ENCODE measurements around the gene KCNAB1.
"Not testable (repeated sequence)": the region's sequence is repeated elsewhere in the genome, so short reads cannot be mapped to it uniquely, and the experiment has no call there.

KCNAB1 gene

GRCh38 chr3:156180077-156180476, 59.7 kb downstream of the KCNAB1 start:
- H3K9me3 ChIP-seq (ENCODE audit: insufficient read depth, low read depth, low read length): no peaks in the 10 kb centered on the region
- no peaks in the 10 kb centered on the region for H3K4me1 ChIP-seq (ENCODE audit: insufficient read depth, low read length)

GRCh38 chr3:156181509-156181908, 61.1 kb downstream of the KCNAB1 start:
- H3K27ac ChIP-seq (ENCODE audit: low read depth, low read length): no peak overlapping the region
- H3K4me3 ChIP-seq (ENCODE audit: low read length): no peak overlapping the region
- H3K9me3 ChIP-seq (ENCODE audit: insufficient read depth, low read depth, low read length): no peaks in the 10 kb centered on the region
- H3K36me3 ChIP-seq (ENCODE audit: insufficient read depth, low read length): no peaks in the 10 kb centered on the region
- no peaks in the 10 kb centered on the region for H3K27me3 ChIP-seq (ENCODE audit: insufficient read depth, low read length)
- WGBS: 80% methylated on average over 2 of the region's 2 CpGs
- no peaks in the 10 kb centered on the region for H3K4me1 ChIP-seq (ENCODE audit: insufficient read depth, low read length)
- H3K9ac ChIP-seq (ENCODE audit: low read depth, low read length): no peak overlapping the region

More at GRCh38 chr3:156180077-156180476, 59.7 kb downstream of the KCNAB1 start:
- H3K4me3 ChIP-seq (ENCODE audit: low read length): no peak overlapping the region
- H3K9ac ChIP-seq (ENCODE audit: low read depth, low read length): no peak overlapping the region
- H3K27ac ChIP-seq (ENCODE audit: low read depth, low read length): no peak overlapping the region
- H3K27me3 ChIP-seq (ENCODE audit: insufficient read depth, low read length): no peaks in the 10 kb centered on the region
- no peaks in the 10 kb centered on the region for H3K36me3 ChIP-seq (ENCODE audit: insufficient read depth, low read length)

- no peaks in the 10 kb centered on the region for H3K36me3 ChIP-seq (ENCODE audit: insufficient read depth, low read length)
Measured at GRCh38 chr3:156183396-156183795, 63.0 kb downstream of the KCNAB1 start.

GRCh38 chr3:156184156-156184555, 63.8 kb downstream of the KCNAB1 start:
- Histone ChIP-seq H3K27ac (ENCODE audit: low read depth, low read length) (no peak overlapping the region), H3K27me3 (ENCODE audit: insufficient read depth, low read length) (no peaks in the 10 kb centered on the region), H3K4me1 (ENCODE audit: insufficient read depth, low read length) (no peaks in the 10 kb centered on the region), H3K9me3 (ENCODE audit: insufficient read depth, low read depth, low read length) (no peaks in the 10 kb centered on the region), H3K4me3 (ENCODE audit: low read length) (no peak overlapping the region), H3K36me3 (ENCODE audit: insufficient read depth, low read length) (no peaks in the 10 kb centered on the region), H3K9ac (ENCODE audit: low read depth, low read length) (no peak overlapping the region)
- 100% methylated on average over 1 of the region's 1 CpG for whole genome bisulfite sequencing

More at GRCh38 chr3:156183396-156183795, 63.0 kb downstream of the KCNAB1 start:
- Histone ChIP-seq H3K4me3 (ENCODE audit: low read length) (no peak overlapping the region), H3K9me3 (ENCODE audit: insufficient read depth, low read depth, low read length) (no peaks in the 10 kb centered on the region), H3K9ac (ENCODE audit: low read depth, low read length) (no peak overlapping the region), H3K27ac (ENCODE audit: low read depth, low read length) (no peak overlapping the region), H3K4me1 (ENCODE audit: insufficient read depth, low read length) (no peaks in the 10 kb centered on the region), H3K27me3 (ENCODE audit: insufficient read depth, low read length) (no peaks in the 10 kb centered on the region)
- 72% methylated on average over 1 of the region's 1 CpG for WGBS

- 94% methylated on average over 2 of the region's 2 CpGs for WGBS
- Histone ChIP-seq H3K27ac (ENCODE audit: low read depth, low read length) (no peak overlapping the region), H3K36me3 (ENCODE audit: insufficient read depth, low read length) (no peaks in the 10 kb centered on the region), H3K4me1 (ENCODE audit: insufficient read depth, low read length) (no peaks in the 10 kb centered on the region), H3K9me3 (ENCODE audit: insufficient read depth, low read depth, low read length) (no peaks in the 10 kb centered on the region), H3K27me3 (ENCODE audit: insufficient read depth, low read length) (no peaks in the 10 kb centered on the region), H3K4me3 (ENCODE audit: low read length) (no peak overlapping the region), H3K9ac (ENCODE audit: low read depth, low read length) (no peak overlapping the region)
Measured at GRCh38 chr3:156187146-156187769, 66.9 kb downstream of the KCNAB1 start.

GRCh38 chr3:156188757-156189156, 68.4 kb downstream of the KCNAB1 start:
- H3K4me3 ChIP-seq (ENCODE audit: low read length): no peak overlapping the region
- no peak overlapping the region for H3K9ac ChIP-seq (ENCODE audit: low read depth, low read length)
- H3K27ac ChIP-seq (ENCODE audit: low read depth, low read length): no peak overlapping the region
- WGBS: 92% methylated on average over 3 of the region's 3 CpGs
- H3K27me3 ChIP-seq (ENCODE audit: insufficient read depth, low read length): no peaks in the 10 kb centered on the region
- no peaks in the 10 kb centered on the region for H3K9me3 ChIP-seq (ENCODE audit: insufficient read depth, low read depth, low read length)
- H3K36me3 ChIP-seq (ENCODE audit: insufficient read depth, low read length): no peaks in the 10 kb centered on the region
- no peaks in the 10 kb centered on the region for H3K4me1 ChIP-seq (ENCODE audit: insufficient read depth, low read length)

GRCh38 chr3:156189927-156190326, 69.5 kb downstream of the KCNAB1 start:
- Histone ChIP-seq H3K4me1 (ENCODE audit: insufficient read depth, low read length) (no peaks in the 10 kb centered on the region), H3K36me3 (ENCODE audit: insufficient read depth, low read length) (no peaks in the 10 kb centered on the region), H3K27ac (ENCODE audit: low read depth, low read length) (no peak overlapping the region), H3K4me3 (ENCODE audit: low read length) (no peak overlapping the region), H3K9me3 (ENCODE audit: insufficient read depth, low read depth, low read length) (no peaks in the 10 kb centered on the region), H3K27me3 (ENCODE audit: insufficient read depth, low read length) (no peaks in the 10 kb centered on the region), H3K9ac (ENCODE audit: low read depth, low read length) (no peak overlapping the region)
- 94% methylated on average over 4 of the region's 5 CpGs for WGBS

GRCh38 chr3:156194945-156195344, 74.6 kb downstream of the KCNAB1 start:
- not testable (repeated sequence) for H3K9me3 ChIP-seq (ENCODE audit: insufficient read depth, low read depth, low read length); H3K4me1 ChIP-seq (ENCODE audit: insufficient read depth, low read length); H3K27ac ChIP-seq (ENCODE audit: low read depth, low read length); H3K36me3 ChIP-seq (ENCODE audit: insufficient read depth, low read length); H3K9ac ChIP-seq (ENCODE audit: low read depth, low read length); H3K4me3 ChIP-seq (ENCODE audit: low read length); H3K27me3 ChIP-seq (ENCODE audit: insufficient read depth, low read length)
- whole genome bisulfite sequencing: 96% methylated on average over 2 of the region's 2 CpGs

- H3K36me3 ChIP-seq (ENCODE audit: insufficient read depth, low read length); H3K27me3 ChIP-seq (ENCODE audit: insufficient read depth, low read length); H3K4me1 ChIP-seq (ENCODE audit: insufficient read depth, low read length); H3K27ac ChIP-seq (ENCODE audit: low read depth, low read length); H3K9ac ChIP-seq (ENCODE audit: low read depth, low read length); H3K9me3 ChIP-seq (ENCODE audit: insufficient read depth, low read depth, low read length); H3K4me3 ChIP-seq (ENCODE audit: low read length): not testable (repeated sequence)
- WGBS: 93% methylated on average over 3 of the region's 3 CpGs
Measured at GRCh38 chr3:156197152-156197551, 76.8 kb downstream of the KCNAB1 start.

- no peaks in the 10 kb centered on the region for H3K36me3 ChIP-seq (ENCODE audit: insufficient read depth, low read length)
- no peaks in the 10 kb centered on the region for H3K9me3 ChIP-seq (ENCODE audit: insufficient read depth, low read depth, low read length)
- no peak overlapping the region for H3K27ac ChIP-seq (ENCODE audit: low read depth, low read length)
- H3K4me3 ChIP-seq (ENCODE audit: low read length): no peak overlapping the region
- H3K4me1 ChIP-seq (ENCODE audit: insufficient read depth, low read length): no peaks in the 10 kb centered on the region
- H3K27me3 ChIP-seq (ENCODE audit: insufficient read depth, low read length): no peaks in the 10 kb centered on the region
- no peak overlapping the region for H3K9ac ChIP-seq (ENCODE audit: low read depth, low read length)
- WGBS: 92% methylated on average over 8 of the region's 8 CpGs
Measured at GRCh38 chr3:156201411-156202405, 81.3 kb downstream of the KCNAB1 start.

- Histone ChIP-seq H3K27ac (ENCODE audit: low read depth, low read length) (no peak overlapping the region), H3K36me3 (ENCODE audit: insufficient read depth, low read length) (no peaks in the 10 kb centered on the region), H3K9me3 (ENCODE audit: insufficient read depth, low read depth, low read length) (no peaks in the 10 kb centered on the region), H3K4me1 (ENCODE audit: insufficient read depth, low read length) (no peaks in the 10 kb centered on the region), H3K4me3 (ENCODE audit: low read length) (no peak overlapping the region), H3K27me3 (ENCODE audit: insufficient read depth, low read length) (no peaks in the 10 kb centered on the region), H3K9ac (ENCODE audit: low read depth, low read length) (no peak overlapping the region)
Measured at GRCh38 chr3:156206157-156206556, 85.8 kb downstream of the KCNAB1 start.
